ENCODE data around the gene PIK3AP1. TPM values are rescaled to one million over a fixed set of nuclear protein-coding genes. Genes with fewer than 3 reads are reported as not detected.

Gene PIK3AP1
- total RNA-seq, 1 donor from 2014 or later, result 68.2 TPM

GRCh38 chr10:96643920-96644319, 76.4 kb downstream of the PIK3AP1 start:
- DNase-seq (ENCODE audit: low spot score), result no peak

GRCh38 chr10:96642973-96643372, 77.3 kb downstream of the PIK3AP1 start:
- DNase-seq (ENCODE audit: low spot score), result peak; percentile 85

GRCh38 chr10:96642530-96642929, 77.8 kb downstream of the PIK3AP1 start:
- DNase-seq (ENCODE audit: low spot score), result no peak

- no peak for DNase-seq (ENCODE audit: low spot score)
These were observed 78.7 kb downstream of the PIK3AP1 start for GRCh38 chr10:96641396-96642295.

- DNase-seq (ENCODE audit: low spot score), result no peak
These were observed 80.4 kb downstream of the PIK3AP1 start for GRCh38 chr10:96639899-96640298.

- DNase-seq (ENCODE audit: low spot score), result no peak
These were observed 81.6 kb downstream of the PIK3AP1 start for GRCh38 chr10:96638696-96639095.

GRCh38 chr10:96638120-96638519, 82.2 kb downstream of the PIK3AP1 start:
- DNase-seq (ENCODE audit: low spot score), result no peak

- peak; percentile 41 for DNase-seq (ENCODE audit: low spot score)
These were observed 82.6 kb downstream of the PIK3AP1 start for GRCh38 chr10:96637709-96638108.

- no peak for DNase-seq (ENCODE audit: low spot score)
These were observed 83.8 kb downstream of the PIK3AP1 start for GRCh38 chr10:96636551-96636950.

GRCh38 chr10:96632974-96633710, 87.2 kb downstream of the PIK3AP1 start:
- DNase-seq (ENCODE audit: low spot score), result no peak

- DNase-seq (ENCODE audit: low spot score), result no peak
These were observed 93.0 kb downstream of the PIK3AP1 start for GRCh38 chr10:96627292-96627691.

- DNase-seq (ENCODE audit: low spot score), result no peak
These were observed 93.5 kb downstream of the PIK3AP1 start for GRCh38 chr10:96626795-96627194.

GRCh38 chr10:96625173-96625572, 95.1 kb downstream of the PIK3AP1 start:
- no peak for DNase-seq (ENCODE audit: low spot score)

GRCh38 chr10:96622013-96622787, 98.1 kb downstream of the PIK3AP1 start:
- no peak for DNase-seq (ENCODE audit: low spot score)

GRCh38 chr10:96619796-96620773, 100.2 kb downstream of the PIK3AP1 start:
- DNase-seq (ENCODE audit: low spot score), result no peak

- DNase-seq (ENCODE audit: low spot score), result no peak
These were observed 101.2 kb downstream of the PIK3AP1 start for GRCh38 chr10:96619120-96619519.

GRCh38 chr10:96618653-96619052, 101.7 kb downstream of the PIK3AP1 start:
- peak; percentile 66 for DNase-seq (ENCODE audit: low spot score)

GRCh38 chr10:96616961-96617360, 103.4 kb downstream of the PIK3AP1 start:
- no peak for DNase-seq (ENCODE audit: low spot score)

- DNase-seq (ENCODE audit: low spot score), result peak; percentile 79
These were observed 105.8 kb downstream of the PIK3AP1 start for GRCh38 chr10:96614515-96614914.

- no peak for DNase-seq (ENCODE audit: low spot score)
These were observed 106.7 kb downstream of the PIK3AP1 start for GRCh38 chr10:96613576-96613975.

Measured in mucosa of gallbladder (tissue), 1 donor.